Tibial nerve (tissue), 4 donors: Measurements from ENCODE around the gene CDK16. TPM values are rescaled to one million over a fixed set of nuclear protein-coding genes. Genes with fewer than 3 reads are reported as not detected.

Experiments
- DNase-seq, 2 donors: peaks; one replicate each; pipeline ENCODE4 v3.0.0-alpha.2; 2019; ENCODE audit warnings: low spot score in 2 of 2
- H3K27ac ChIP-seq, 4 donors: fragments of 200-600 bp; sonication (generic) in 3 of 4; one replicate each; pipeline ENCODE4 v1.5.1; 2017 to 2019; ENCODE audit warnings: mild to moderate bottlenecking in 1 of 4
- H3K27me3 ChIP-seq, 2 donors: fragments of 200-600 bp; sonication (generic) in 1 of 2; one replicate each; pipeline versions ENCODE4 v1.5.1 to v1.6.0; 2017 to 2019
- H3K36me3 ChIP-seq, 3 donors: fragments of 200-600 bp; sonication (generic); one replicate each; pipeline ENCODE4 v1.5.1; 2018 to 2019
- H3K4me1 ChIP-seq, 4 donors: fragments of 200-600 bp; sonication (generic) in 3 of 4; one replicate each; pipeline ENCODE4 v1.5.1; 2017 to 2019
- H3K4me3 ChIP-seq, 4 donors: fragments of 200-600 bp; sonication (generic) in 3 of 4; one replicate each; pipeline ENCODE4 v1.5.1; 2017 to 2019; ENCODE audit warnings: mild to moderate bottlenecking in 1 of 4, moderate library complexity in 1 of 4
- H3K9me3 ChIP-seq, 4 donors: fragments of 200-600 bp; sonication (generic) in 3 of 4; one replicate each; pipeline ENCODE4 v1.5.1; 2017 to 2019
- CTCF ChIP-seq, 5 experiments: fragments of 200-600 bp in 3 of 5; fragments of 450-650 bp in 2 of 5; sonication (generic) in 3 of 5; IDR thresholded peaks; one replicate each; pipeline ENCODE4 v1.5.1; 2016 to 2019; ENCODE audit warnings: antibody characterized with exemption in 5 of 5, mild to moderate bottlenecking in 3 of 5, moderate library complexity in 2 of 5
- EP300 ChIP-seq, 2 donors: sonication (generic); formaldehyde crosslinking; IDR thresholded peaks; one replicate each; pipeline ENCODE4 v1.6.1; 2017; ENCODE audit warnings: antibody characterized with exemption in 2 of 2, mild to moderate bottlenecking in 1 of 2
- POLR2A ChIP-seq, 2 donors: fragments of 450-650 bp; IDR thresholded peaks; one replicate each; pipeline ENCODE4 v1.6.1; 2017; ENCODE audit warnings: antibody characterized with exemption in 2 of 2, mild to moderate bottlenecking in 2 of 2, moderate library complexity in 2 of 2
- WGBS, 2 donors: methylation state at CpG; one replicate each; pipeline ENCODE4 v1.1.5; 2018; 5-methylcytosine and 5-hydroxymethylcytosine counted together
- total RNA-seq, 4 donors: library from RNA; depleted of rRNA; stranded (reverse); fragments of >200 nt; gene quantifications; one replicate each; pipeline ENCODE4 v1.1.0, GENCODE V29; 2016

The CDK16 gene
- total RNA-seq, 4 donors from 2014 or later, result 64.9 to 94.2 (median 84.5) TPM

- WGBS, 2 donors, result 87 to 100% methylated on average over 3 to 18 of the region's 18 CpGs
- DNase-seq, result no peak
- Histone ChIP-seq H3K36me3 (peaks cover 0 to 93% (median 0%) of the 10 kb centered on the region in 3 donors), H3K27ac (no peak overlapping the region), H3K4me3 (no peak overlapping the region), H3K9me3 (no peaks in the 10 kb centered on the region), H3K4me1 (no peaks in the 10 kb centered on the region), H3K27me3 (peaks cover 0 to 18% of the 10 kb centered on the region in 2 donors)
- TF ChIP-seq EP300 (IDR thresholded peaks at IDR 0.05), result no peak
- no peak for TF ChIP-seq POLR2A (IDR thresholded peaks at IDR 0.05)
- TF ChIP-seq CTCF (IDR thresholded peaks at IDR 0.05), result no peak
These were observed 38.6 kb upstream of the CDK16 start for GRCh38 chrX:47179928-47180255.

- no peaks in the 10 kb centered on the region for H3K4me1 ChIP-seq
- H3K27ac ChIP-seq, result no peak overlapping the region
- DNase-seq, result no peak
- 84 to 92% methylated on average over 5 to 8 of the region's 8 CpGs for WGBS, 2 donors
- no peaks in the 10 kb centered on the region for H3K9me3 ChIP-seq
- H3K36me3 ChIP-seq, result peaks cover 0 to 93% (median 0%) of the 10 kb centered on the region in 3 donors
- no peak overlapping the region for H3K4me3 ChIP-seq
- TF ChIP-seq EP300 (IDR thresholded peaks at IDR 0.05), result no peak
- no peak for TF ChIP-seq CTCF (IDR thresholded peaks at IDR 0.05)
- no peak for TF ChIP-seq POLR2A (IDR thresholded peaks at IDR 0.05)
- peaks cover 0 to 16% of the 10 kb centered on the region in 2 donors for H3K27me3 ChIP-seq
These were observed 38.1 kb upstream of the CDK16 start for GRCh38 chrX:47180346-47180745.

GRCh38 chrX:47181301-47181700 lies 37.2 kb upstream of the CDK16 start:
- no peak overlapping the region for H3K4me3 ChIP-seq
- no peaks in the 10 kb centered on the region for H3K4me1 ChIP-seq
- peaks cover 0 to 21% of the 10 kb centered on the region in 2 donors for H3K27me3 ChIP-seq
- WGBS, 2 donors, result 90% methylated on average over 10 of the region's 10 CpGs; no CpG with 5 or more reads in 1 of the 2 donors
- H3K36me3 ChIP-seq, result peaks cover 0 to 93% (median 0%) of the 10 kb centered on the region in 3 donors
- TF ChIP-seq POLR2A (IDR thresholded peaks at IDR 0.05), result no peak
- no peak for TF ChIP-seq CTCF (IDR thresholded peaks at IDR 0.05)
- TF ChIP-seq EP300 (IDR thresholded peaks at IDR 0.05), result no peak
- H3K9me3 ChIP-seq, result no peaks in the 10 kb centered on the region
- H3K27ac ChIP-seq, result no peak overlapping the region
- DNase-seq, result no peak

GRCh38 chrX:47182106-47182700 lies 36.3 kb upstream of the CDK16 start:
- TF ChIP-seq EP300 (IDR thresholded peaks at IDR 0.05) (no peak), CTCF (IDR thresholded peaks at IDR 0.05) (no peak), POLR2A (IDR thresholded peaks at IDR 0.05) (no peak)
- no peak overlapping the region for H3K27ac ChIP-seq
- peaks cover 0 to 21% of the 10 kb centered on the region in 2 donors for H3K27me3 ChIP-seq
- H3K36me3 ChIP-seq, result peaks cover 0 to 93% (median 0%) of the 10 kb centered on the region in 3 donors
- H3K9me3 ChIP-seq, result no peaks in the 10 kb centered on the region
- 86 to 92% methylated on average over 7 to 9 of the region's 9 CpGs for WGBS, 2 donors
- H3K4me1 ChIP-seq, result no peaks in the 10 kb centered on the region
- no peak overlapping the region for H3K4me3 ChIP-seq
- no peak for DNase-seq

GRCh38 chrX:47184486-47184885 lies 34.0 kb upstream of the CDK16 start:
- Histone ChIP-seq H3K4me3 (no peak overlapping the region), H3K27me3 (peaks cover 0 to 20% of the 10 kb centered on the region in 2 donors), H3K9me3 (no peaks in the 10 kb centered on the region), H3K27ac (no peak overlapping the region), H3K36me3 (peaks cover 0 to 72% (median 0%) of the 10 kb centered on the region in 3 donors), H3K4me1 (no peaks in the 10 kb centered on the region)
- no peak for TF ChIP-seq CTCF (IDR thresholded peaks at IDR 0.05)
- TF ChIP-seq EP300 (IDR thresholded peaks at IDR 0.05), result no peak
- TF ChIP-seq POLR2A (IDR thresholded peaks at IDR 0.05), result no peak
- DNase-seq, result no peak
- 82 to 90% methylated on average over 4 of the region's 4 CpGs for WGBS, 2 donors
